ENCODE data around the gene BACH2.
A peak's percentile ranks its signal among the peaks of the same experiment; 100 is the strongest.

The BACH2 gene

DNA sequence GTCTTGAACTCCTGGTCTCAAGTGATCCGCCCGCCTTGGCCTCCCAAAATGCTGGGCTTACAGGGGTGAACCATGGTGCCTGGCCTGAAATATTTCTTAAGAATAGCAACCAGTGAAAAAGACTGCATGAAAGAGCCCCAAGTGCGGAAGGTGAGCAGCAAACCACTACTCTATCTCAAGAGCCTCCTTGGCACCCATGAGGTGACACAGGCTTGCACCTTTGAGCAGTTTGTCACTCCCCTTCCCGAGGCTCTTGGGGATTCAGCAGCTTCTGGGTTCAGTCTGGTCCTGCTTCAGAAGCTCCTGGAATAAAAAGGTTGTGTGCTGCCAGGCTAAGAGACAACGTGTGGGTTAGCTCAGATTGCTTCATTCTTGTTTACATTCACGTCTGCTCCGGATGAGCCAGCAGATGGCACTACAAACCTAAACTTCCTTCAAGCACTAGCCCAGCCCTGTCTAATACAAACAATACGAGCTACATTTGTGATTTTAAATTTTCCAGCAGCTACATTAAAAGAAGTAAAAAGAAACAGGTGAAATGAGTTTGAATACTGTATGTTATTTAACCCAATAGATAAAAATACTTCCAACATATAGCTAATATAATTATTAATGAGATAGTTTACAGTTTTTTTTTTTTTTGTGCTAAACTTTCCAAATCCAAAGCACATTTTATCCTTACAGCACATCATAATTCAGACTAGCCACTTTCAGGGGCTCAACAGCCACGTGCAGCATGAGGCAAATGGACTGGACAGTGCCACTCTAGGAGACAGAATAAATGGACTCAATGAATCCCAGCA lies 356.2 kb downstream of the BACH2 start:
- TF ChIP-seq, protein P1, sequence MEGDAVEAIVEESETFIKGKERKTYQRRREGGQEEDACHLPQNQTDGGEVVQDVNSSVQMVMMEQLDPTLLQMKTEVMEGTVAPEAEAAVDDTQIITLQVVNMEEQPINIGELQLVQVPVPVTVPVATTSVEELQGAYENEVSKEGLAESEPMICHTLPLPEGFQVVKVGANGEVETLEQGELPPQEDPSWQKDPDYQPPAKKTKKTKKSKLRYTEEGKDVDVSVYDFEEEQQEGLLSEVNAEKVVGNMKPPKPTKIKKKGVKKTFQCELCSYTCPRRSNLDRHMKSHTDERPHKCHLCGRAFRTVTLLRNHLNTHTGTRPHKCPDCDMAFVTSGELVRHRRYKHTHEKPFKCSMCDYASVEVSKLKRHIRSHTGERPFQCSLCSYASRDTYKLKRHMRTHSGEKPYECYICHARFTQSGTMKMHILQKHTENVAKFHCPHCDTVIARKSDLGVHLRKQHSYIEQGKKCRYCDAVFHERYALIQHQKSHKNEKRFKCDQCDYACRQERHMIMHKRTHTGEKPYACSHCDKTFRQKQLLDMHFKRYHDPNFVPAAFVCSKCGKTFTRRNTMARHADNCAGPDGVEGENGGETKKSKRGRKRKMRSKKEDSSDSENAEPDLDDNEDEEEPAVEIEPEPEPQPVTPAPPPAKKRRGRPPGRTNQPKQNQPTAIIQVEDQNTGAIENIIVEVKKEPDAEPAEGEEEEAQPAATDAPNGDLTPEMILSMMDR (IDR thresholded peaks at IDR 0.05; ENCODE audit: insufficient read depth, low read depth, low read length, missing control alignments): peak; percentile 85
- H3K4me3 ChIP-seq (ENCODE audit: low read length): no peak overlapping the region
- peak; percentile 90 for DNase-seq (ENCODE audit: low read depth)

DNA sequence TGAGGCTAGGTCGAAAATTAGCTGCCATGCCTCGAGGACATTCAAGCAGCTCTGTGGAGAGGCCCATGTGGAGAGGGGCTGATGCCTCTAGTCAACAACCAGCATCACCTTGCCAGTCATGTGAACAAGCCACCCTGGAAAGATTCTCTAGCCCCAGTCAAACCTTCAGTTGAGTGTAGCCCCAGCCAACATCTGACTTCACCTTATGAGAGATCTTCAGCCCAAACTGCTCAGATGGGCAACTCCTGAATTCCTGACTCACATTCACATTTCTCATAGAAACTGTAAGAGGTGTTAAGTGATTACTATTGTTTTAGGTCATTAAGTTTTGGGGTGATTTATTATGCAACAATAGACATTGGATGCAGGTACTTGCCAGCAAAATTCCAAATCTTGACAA lies 357.5 kb downstream of the BACH2 start:
- no peak overlapping the region for H3K4me3 ChIP-seq (ENCODE audit: low read length)
- DNase-seq (ENCODE audit: low read depth): no peak
- TF ChIP-seq, protein P1 (IDR thresholded peaks at IDR 0.05; ENCODE audit: insufficient read depth, low read depth, low read length, missing control alignments): no peak

DNA sequence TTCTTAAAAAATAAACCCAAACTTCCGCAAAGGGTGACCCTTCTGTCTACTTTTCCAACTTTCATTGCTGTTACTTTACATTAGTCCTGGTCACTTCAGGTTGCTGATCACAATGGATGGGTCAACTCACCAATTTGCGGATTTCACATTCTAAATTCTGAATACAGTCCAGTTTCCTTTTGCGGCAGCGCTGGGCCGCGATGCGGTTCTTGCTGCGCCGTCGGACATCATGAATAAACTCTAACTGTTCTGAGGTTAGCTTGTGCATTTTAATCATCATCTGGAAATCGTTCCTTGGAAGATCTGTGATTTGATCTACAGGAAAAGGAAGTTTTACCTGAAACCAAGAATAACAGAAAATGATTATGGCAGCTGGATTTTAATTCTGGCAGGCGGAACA lies 358.6 kb downstream of the BACH2 start:
- H3K4me3 ChIP-seq (ENCODE audit: low read length): no peak overlapping the region
- no peak for DNase-seq (ENCODE audit: low read depth)
- TF ChIP-seq, protein P1 (IDR thresholded peaks at IDR 0.05; ENCODE audit: insufficient read depth, low read depth, low read length, missing control alignments): no peak

DNA sequence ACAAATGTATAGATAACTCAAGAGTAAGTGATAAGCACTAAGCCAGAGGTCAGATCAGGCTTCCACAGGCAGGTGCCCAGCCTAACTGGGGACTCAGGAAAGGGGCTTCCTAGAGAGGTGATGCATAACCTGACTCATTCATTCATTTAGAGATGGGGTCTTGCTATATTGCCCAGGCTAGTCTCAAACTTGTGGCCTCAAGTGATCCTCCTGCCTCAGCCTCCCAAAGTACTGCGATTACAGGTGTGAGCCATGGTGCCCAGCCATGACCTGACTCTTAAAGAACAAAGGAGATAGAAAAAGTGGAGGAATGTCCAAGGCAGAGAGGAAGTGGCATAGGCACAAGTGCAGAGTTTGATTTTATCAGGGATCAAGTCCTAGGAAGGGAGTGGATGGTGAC lies 360.5 kb downstream of the BACH2 start:
- TF ChIP-seq, protein P1 (IDR thresholded peaks at IDR 0.05; ENCODE audit: insufficient read depth, low read depth, low read length, missing control alignments): no peak
- no peak for DNase-seq (ENCODE audit: low read depth)
- H3K4me3 ChIP-seq (ENCODE audit: low read length): no peak overlapping the region

DNA sequence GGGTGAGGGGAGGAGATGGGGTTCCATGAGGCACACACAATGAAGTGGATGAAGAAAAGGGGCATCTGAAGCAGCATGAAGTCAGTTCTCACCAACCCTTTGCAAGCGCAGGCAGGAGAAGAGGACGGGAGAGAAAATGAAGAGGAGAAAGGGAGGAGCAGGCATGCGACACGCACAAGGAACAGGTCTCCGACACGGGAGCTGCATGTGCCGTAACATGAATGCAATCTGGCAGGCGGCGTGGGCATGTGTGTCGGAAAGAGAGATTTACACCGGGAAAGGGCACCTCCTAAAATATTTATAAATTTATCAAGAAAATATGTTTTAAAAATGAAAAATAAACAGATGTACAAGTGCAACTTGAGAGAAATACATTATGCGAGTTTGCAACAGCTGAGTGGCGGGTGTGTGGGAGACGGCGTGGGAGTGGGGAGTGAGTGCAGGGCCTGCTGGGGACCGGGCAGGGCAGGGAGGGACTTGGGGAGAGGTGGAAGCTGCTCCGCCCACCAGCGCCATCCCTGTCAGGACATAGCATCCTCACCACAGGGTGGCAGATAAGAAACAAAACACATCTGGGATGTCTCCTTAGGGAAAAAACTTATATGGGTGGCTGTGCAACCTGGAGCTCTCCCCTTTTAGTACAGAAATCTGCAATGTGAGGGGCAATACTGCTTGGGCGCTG lies 361.8 kb downstream of the BACH2 start:
- TF ChIP-seq, protein P1 (IDR thresholded peaks at IDR 0.05; ENCODE audit: insufficient read depth, low read depth, low read length, missing control alignments): no peak
- DNase-seq (ENCODE audit: low read depth): no peak
- no peak overlapping the region for H3K4me3 ChIP-seq (ENCODE audit: low read length)

DNA sequence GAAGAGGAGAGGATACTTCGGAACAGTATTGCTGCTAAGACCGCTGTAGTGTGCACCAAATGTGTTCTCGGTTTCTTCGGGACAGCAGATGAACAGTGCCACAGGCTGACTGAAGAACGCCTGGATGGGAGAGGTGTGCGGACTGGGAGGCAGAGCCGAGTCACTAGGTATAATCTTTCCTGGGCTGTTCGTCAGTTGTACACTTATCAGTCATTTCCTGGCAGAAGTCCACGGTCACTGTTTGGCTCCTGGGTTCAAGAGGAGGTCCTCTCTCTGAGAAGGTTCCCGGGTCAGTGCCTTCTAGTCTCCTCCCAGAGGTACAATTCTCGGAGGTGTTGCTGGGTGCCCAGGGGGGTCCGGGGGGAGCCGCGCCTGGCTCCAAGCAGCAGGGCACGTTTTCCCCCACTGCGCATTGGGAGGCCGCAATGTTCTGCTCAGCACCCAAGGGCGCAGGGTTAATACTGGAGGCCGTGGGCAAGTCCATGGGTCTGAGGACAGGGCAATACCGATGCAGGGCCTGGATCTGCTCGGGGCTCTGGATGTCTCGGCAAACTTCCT lies 364.3 kb downstream of the BACH2 start:
- no peak for DNase-seq (ENCODE audit: low read depth)
- TF ChIP-seq, protein P1 (IDR thresholded peaks at IDR 0.05; ENCODE audit: insufficient read depth, low read depth, low read length, missing control alignments): no peak
- H3K4me3 ChIP-seq (ENCODE audit: low read length): no peak overlapping the region
